PC-3 (cell line): ENCODE measurements around the gene MICALL2. TPM values are rescaled to one million over a fixed set of nuclear protein-coding genes. Genes with fewer than 3 reads are reported as not detected.

Experiments used
- ATAC-seq: fragments of 200-7000 bp; cut with Tn5 transposase; 2 replicates; pipeline ENCODE4 v1.9.1; 2020; ENCODE audit warnings: mild to moderate bottlenecking, moderate library complexity
- BruUV-seq: library from RNA; stranded (reverse); fragments of 400-500 nt; replicated peaks from 2 replicates; lab custom pipeline; 2021; lab: Mats Ljungman, UMichigan
- CTCF ChIA-PET: fragments of 300-600 bp; sonication (Branson Sonifier 250); formaldehyde crosslinking; loops from one replicate; lab custom pipeline; 2022; ENCODE audit warnings: antibody characterized with exemption; lab: Charles Lee
- POLR2A ChIA-PET: fragments of 300-600 bp; sonication (Branson Sonifier 250); formaldehyde crosslinking; loops from one replicate; lab custom pipeline; 2022; ENCODE audit warnings: antibody characterized with exemption; ENCODE audit not compliant: unreplicated experiment; lab: Charles Lee
- DNase-seq: peaks from one replicate; pipeline ENCODE4 v3.0.0-alpha.2; 2015
- H2AFZ ChIP-seq: fragments of 300-600 bp; sonication (generic); 2 replicates; pipeline ENCODE4 v1.6.0; 2016; ENCODE audit warnings: antibody characterized with exemption, low read length
- H3F3A ChIP-seq: fragments of 300-600 bp; sonication (generic); one replicate; pipeline ENCODE4 v1.6.0; 2017; ENCODE audit warnings: antibody characterized with exemption, low read length, control low read depth, mild to moderate bottlenecking; ENCODE audit not compliant: unreplicated experiment
- H3K27ac ChIP-seq: fragments of 300-600 bp; sonication (generic); 2 replicates; pipeline ENCODE4 v1.5.1; 2016; ENCODE audit warnings: mild to moderate bottlenecking, low read length
- H3K27me3 ChIP-seq: fragments of 300-600 bp; sonication (generic); 2 replicates; pipeline ENCODE4 v1.6.1; 2016; ENCODE audit warnings: low read length, mixed read lengths
- H3K36me3 ChIP-seq: fragments of 300-600 bp; sonication (generic); 2 replicates; pipeline ENCODE4 v1.6.1; 2016; ENCODE audit warnings: low read depth, mixed run types, low read length, mixed read lengths
- H3K4me1 ChIP-seq: fragments of 300-600 bp; sonication (generic); 2 replicates; pipeline ENCODE4 v1.5.1; 2016; ENCODE audit warnings: low read length; ENCODE audit not compliant: insufficient read depth
- H3K4me2 ChIP-seq: fragments of 300-600 bp; sonication (generic); 2 replicates; pipeline ENCODE4 v1.6.0; 2016; ENCODE audit warnings: low read length
- H3K4me3 ChIP-seq: fragments of 300-600 bp; sonication (generic); 2 replicates; pipeline ENCODE4 v1.5.1; 2016; ENCODE audit warnings: mild to moderate bottlenecking, low read length, mixed read lengths
- H3K79me2 ChIP-seq: fragments of 300-600 bp; sonication (generic); 2 replicates; pipeline ENCODE4 v1.6.1; 2017; ENCODE audit warnings: low read length, mixed read lengths
- H3K9ac ChIP-seq: fragments of 300-600 bp; sonication (generic); 2 replicates; pipeline ENCODE4 v1.6.0; 2016; ENCODE audit warnings: mild to moderate bottlenecking, low read length
- H3K9me2 ChIP-seq: fragments of 300-600 bp; sonication (generic); replicated peaks from 2 replicates; pipeline ENCODE4 v1.6.1; 2016; ENCODE audit warnings: mixed run types, low read length, mixed read lengths
- H3K9me3 ChIP-seq: fragments of 300-600 bp; sonication (generic); 2 replicates; pipeline ENCODE4 v1.6.1; 2016; ENCODE audit warnings: low read length, mixed read lengths
- H4K20me1 ChIP-seq: fragments of 300-600 bp; sonication (generic); 2 replicates; pipeline ENCODE4 v1.6.1; 2016; ENCODE audit warnings: low read length, mixed read lengths
- CTCF ChIP-seq: fragments of 300-600 bp; sonication (generic); conservative IDR thresholded peaks from 2 replicates; pipeline ENCODE4 v1.5.1; 2017; ENCODE audit warnings: antibody characterized with exemption, low read depth, mild to moderate bottlenecking, low read length
- EZH2 ChIP-seq: fragments of 300-600 bp; sonication (generic); IDR thresholded peaks from one replicate; pipeline ENCODE4 v1.6.1; 2017; ENCODE audit warnings: antibody characterized with exemption, mild to moderate bottlenecking, low read length; ENCODE audit not compliant: unreplicated experiment
- EZH2phosphoT487 ChIP-seq: fragments of 300-600 bp; sonication (generic); IDR thresholded peaks from 2 replicates; pipeline ENCODE4 v1.6.1; 2018; ENCODE audit warnings: mild to moderate bottlenecking, antibody characterized with exemption, low read length, borderline replicate concordance
- intact Hi-C: fragments of 100-400 bp; cut with micrococcal nuclease; formaldehyde crosslinking; loops from 2 replicates; pipeline ENCODE4 v1.9.0; 2023
- total RNA-seq: library from RNA; depleted of rRNA; stranded (reverse); fragments of >200 nt; gene quantifications from 2 replicates; pipeline ENCODE4 v1.2.3, GENCODE V29; 2014

Gene MICALL2
- total RNA-seq, 1 experiment from 2014 or later = 52.8 TPM

- POLR2A ChIA-PET = no interaction called here
- no peak overlapping the region for H2AFZ ChIP-seq
- H3K4me3 ChIP-seq = no peak overlapping the region
- CTCF ChIA-PET = interaction anchor here (1.1 kb wide), 1 partner anchor 35 kb away, joined by 4 read pairs; no protein-coding TSS in a partner anchor
- H3K4me2 ChIP-seq = no peak overlapping the region
- ATAC-seq (0 out of 2 replicates have a peak, but pooled peaks have one; percentile 39), DNase-seq (no peak)
- no peak overlapping the region for H3K9ac ChIP-seq
- TF ChIP-seq EZH2 = no peak
- peak; percentile 26 for TF ChIP-seq CTCF
- no peak overlapping the region for H3K27ac ChIP-seq
- intact Hi-C loops = no loop called here
- H3F3A ChIP-seq = no peaks in the 10 kb centered on the region
- H3K9me3 ChIP-seq = no peaks in the 10 kb centered on the region
- no peaks in the 10 kb centered on the region for H4K20me1 ChIP-seq
- BruUV-seq = no TSS peak
- H3K36me3 ChIP-seq = peaks cover 15% of the 10 kb centered on the region
- H3K27me3 ChIP-seq = no peaks in the 10 kb centered on the region
- no peaks in the 10 kb centered on the region for H3K79me2 ChIP-seq
- H3K9me2 ChIP-seq = no peaks in the 10 kb centered on the region
- H3K4me1 ChIP-seq = no peaks in the 10 kb centered on the region
Measured at GRCh38 chr7:1439373-1440363, 19.6 kb downstream of the MICALL2 start.

GRCh38 chr7:1438821-1439220 lies 20.4 kb downstream of the MICALL2 start:
- H3K9ac ChIP-seq = no peak overlapping the region
- no peaks in the 10 kb centered on the region for H3K79me2 ChIP-seq
- H3K27ac ChIP-seq = no peak overlapping the region
- H3K4me3 ChIP-seq = no peak overlapping the region
- no peak overlapping the region for H3K4me2 ChIP-seq
- TF ChIP-seq EZH2phosphoT487 (no peak), CTCF (no peak)
- H4K20me1 ChIP-seq = no peaks in the 10 kb centered on the region
- H3K27me3 ChIP-seq = no peaks in the 10 kb centered on the region
- no peaks in the 10 kb centered on the region for H3F3A ChIP-seq
- BruUV-seq = no TSS peak
- no peak overlapping the region for H2AFZ ChIP-seq
- intact Hi-C loops = no loop called here
- no peaks in the 10 kb centered on the region for H3K4me1 ChIP-seq
- ATAC-seq = no peak
- CTCF ChIA-PET = interaction anchor here (1.1 kb wide), 1 partner anchor 35 kb away, joined by 4 read pairs; no protein-coding TSS in a partner anchor
- POLR2A ChIA-PET = interaction anchor here (0.6 kb wide), 1 partner anchor 300 kb away, joined by 3 read pairs; no protein-coding TSS in a partner anchor
- peaks cover 15% of the 10 kb centered on the region for H3K36me3 ChIP-seq
- DNase-seq = no peak
- H3K9me3 ChIP-seq = no peaks in the 10 kb centered on the region
- no peaks in the 10 kb centered on the region for H3K9me2 ChIP-seq

- no peaks in the 10 kb centered on the region for H3K4me1 ChIP-seq
- no peaks in the 10 kb centered on the region for H3K9me2 ChIP-seq
- BruUV-seq = no TSS peak
- H4K20me1 ChIP-seq = no peaks in the 10 kb centered on the region
- no peaks in the 10 kb centered on the region for H3K27me3 ChIP-seq
- H2AFZ ChIP-seq = no peak overlapping the region
- no peak for DNase-seq
- H3K4me2 ChIP-seq = no peak overlapping the region
- no peaks in the 10 kb centered on the region for H3F3A ChIP-seq
- ATAC-seq = no peak
- H3K9ac ChIP-seq = no peak overlapping the region
- H3K4me3 ChIP-seq = no peak overlapping the region
- H3K79me2 ChIP-seq = no peaks in the 10 kb centered on the region
- TF ChIP-seq EZH2phosphoT487 = no peak
- TF ChIP-seq CTCF = no peak
- TF ChIP-seq EZH2 = no peak
- intact Hi-C loops = no loop called here
- ChIA-PET POLR2A (interaction anchor here (0.6 kb wide), 1 partner anchor 300 kb away, joined by 3 read pairs; no protein-coding TSS in a partner anchor), CTCF (no interaction called here)
- no peaks in the 10 kb centered on the region for H3K9me3 ChIP-seq
- peaks cover 15% of the 10 kb centered on the region for H3K36me3 ChIP-seq
- no peak overlapping the region for H3K27ac ChIP-seq
Measured at GRCh38 chr7:1438208-1438607, 21.1 kb downstream of the MICALL2 start.
